ENCODE measurements around the gene HACD1.

The HACD1 gene

GRCh38 chr10:17643339-17643754 is 26.2 kb upstream of the HACD1 start (continued):
- no peak for TF ChIP-seq OSR2 (tag by site-specific recombination; IDR thresholded peaks at IDR 0.05)
- no peak for TF ChIP-seq ZBTB17 (tag by site-specific recombination; IDR thresholded peaks at IDR 0.05)
- no peak for TF ChIP-seq ZNF692 (tag by site-specific recombination; IDR thresholded peaks at IDR 0.05)

- Histone ChIP-seq H3K4me1 (ENCODE audit: control insufficient read depth, insufficient read depth, low read length) (0 out of 2 replicates have a peak, but pooled peaks cover 3% of the 10 kb centered on the region), H3K36me3 (ENCODE audit: control insufficient read depth in 2 of 2, insufficient read depth in 1 of 2, low read length in 2 of 2) (no peaks in the 10 kb centered on the region), H3K9me3 (ENCODE audit: control insufficient read depth, insufficient read depth, low read depth, low read length) (no peaks in the 10 kb centered on the region), H3K4me3 (ENCODE audit: low read depth, low read length) (no peak overlapping the region), H3K27ac (ENCODE audit: extremely low read depth, low read depth, low read length) (no peak overlapping the region)
- TF ChIP-seq OSR2 (tag by site-specific recombination; IDR thresholded peaks at IDR 0.05) (no peak), ZNF768 (tag by site-specific recombination; IDR thresholded peaks at IDR 0.05) (no peak), ZNF394 (tag by site-specific recombination; IDR thresholded peaks at IDR 0.05; ENCODE audit: borderline replicate concordance) (no peak)
- ChIA-PET CTCF (interaction anchor here (0.6 kb wide), 1 partner anchor 1843 kb away, joined by 4 read pairs; no protein-coding TSS in a partner anchor), POLR2A (no interaction called here)
These were observed 23.2 kb upstream of the HACD1 start for GRCh38 chr10:17640331-17640816.

GRCh38 chr10:17637869-17638268 is 20.7 kb upstream of the HACD1 start:
- TF ChIP-seq ZNF18 (tag by site-specific recombination; IDR thresholded peaks at IDR 0.05) (no peak), ZNF114 (tag by site-specific recombination; IDR thresholded peaks at IDR 0.05) (no peak), EGR2 (tag by site-specific recombination; IDR thresholded peaks at IDR 0.05; ENCODE audit: low read depth) (no peak), ZBTB7A (tag by site-specific recombination; IDR thresholded peaks at IDR 0.05; ENCODE audit: low read depth) (no peak), ZBTB1 (tag by site-specific recombination; IDR thresholded peaks at IDR 0.05) (no peak), ZNF280D (tag by site-specific recombination; IDR thresholded peaks at IDR 0.05) (no peak), ZNF544 (tag by site-specific recombination; IDR thresholded peaks at IDR 0.05) (no peak), ZNF324 (tag by site-specific recombination; IDR thresholded peaks at IDR 0.05) (no peak), ZBTB6 (tag by site-specific recombination; IDR thresholded peaks at IDR 0.05) (no peak), PRDM1 (tag by site-specific recombination; IDR thresholded peaks at IDR 0.05) (no peak), ZNF518A (tag by site-specific recombination; conservative IDR thresholded peaks at IDR 0.05; ENCODE audit: low read depth) (no peak), ZNF184 (tag by site-specific recombination; IDR thresholded peaks at IDR 0.05) (no peak), ZNF221 (tag by site-specific recombination; IDR thresholded peaks at IDR 0.05; ENCODE audit: borderline replicate concordance) (no peak), OSR2 (tag by site-specific recombination; IDR thresholded peaks at IDR 0.05) (no peak)
- Histone ChIP-seq H3K27ac (ENCODE audit: extremely low read depth, low read depth, low read length) (no peak overlapping the region), H3K4me3 (ENCODE audit: low read depth, low read length) (no peak overlapping the region), H3K9me3 (ENCODE audit: control insufficient read depth, insufficient read depth, low read depth, low read length) (no peaks in the 10 kb centered on the region), H3K36me3 (ENCODE audit: control insufficient read depth in 2 of 2, insufficient read depth in 1 of 2, low read length in 2 of 2) (no peaks in the 10 kb centered on the region), H3K4me1 (ENCODE audit: control insufficient read depth, insufficient read depth, low read length) (no peaks in the 10 kb centered on the region)
- ChIA-PET CTCF (interaction anchor here (0.6 to 1.0 kb wide), 3 partner anchors 86 to 165 kb away, joined by 3 to 5 read pairs (median 4); no protein-coding TSS in a partner anchor), POLR2A (no interaction called here)
